GM19035 (cell line): ENCODE measurements around the gene MYH9.

ENCODE experiments used
- ATAC-seq: cut with Tn5 transposase; IDR thresholded peaks from one replicate; pipeline ENCODE4 v1.9.1; 2021; ENCODE audit not compliant: unreplicated experiment

The MYH9 gene

GRCh38 chr22:36351921-36352802 lies 35.6 kb downstream of the MYH9 start:
- ATAC-seq: no peak

GRCh38 chr22:36350751-36351594 lies 36.8 kb downstream of the MYH9 start:
- ATAC-seq: no peak

- ATAC-seq: no peak
These were observed 38.0 kb downstream of the MYH9 start for GRCh38 chr22:36349726-36350125.

DNA sequence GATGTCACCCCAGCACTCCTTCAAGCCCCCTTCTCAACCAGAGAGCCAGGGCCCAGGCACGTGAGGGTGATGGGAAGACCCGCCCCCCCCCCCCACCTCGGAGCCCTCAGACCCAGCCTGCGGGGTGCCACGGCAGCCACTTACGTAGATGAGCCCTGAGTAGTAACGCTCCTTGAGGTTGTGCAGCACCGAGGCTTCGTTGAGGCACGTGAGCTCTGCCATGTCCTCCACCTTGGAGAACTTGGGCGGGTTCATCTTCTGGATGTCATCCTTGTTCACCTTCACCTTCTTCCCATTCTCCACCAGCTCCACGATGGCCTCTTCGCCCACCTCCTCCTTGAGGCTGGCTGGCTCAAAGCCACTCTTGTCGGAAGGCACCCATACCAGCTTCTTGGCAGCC lies 39.0 kb downstream of the MYH9 start:
- no peak for ATAC-seq

- ATAC-seq: no peak
These were observed 40.7 kb downstream of the MYH9 start for GRCh38 chr22:36347094-36347493.

- no peak for ATAC-seq
These were observed 43.5 kb downstream of the MYH9 start for GRCh38 chr22:36344106-36344827.

DNA sequence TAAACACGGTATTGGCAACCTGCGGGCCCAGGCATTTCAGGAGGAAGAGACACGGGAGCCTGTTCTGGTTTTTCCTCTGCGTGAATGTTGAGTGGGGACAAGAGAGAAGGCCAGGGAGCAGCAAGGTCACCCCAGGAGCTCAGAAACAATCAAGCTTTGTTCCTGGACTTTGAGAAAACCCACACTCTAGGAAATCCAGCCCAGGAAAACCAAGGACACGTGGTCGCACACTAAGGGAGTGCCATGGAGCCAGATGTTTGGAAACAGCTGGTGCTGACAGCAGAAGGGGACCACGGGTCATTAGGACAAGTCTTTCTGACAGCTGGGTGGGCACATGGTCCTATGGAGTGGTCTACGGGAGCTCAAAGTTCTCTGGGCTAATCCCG lies 44.1 kb downstream of the MYH9 start:
- no peak for ATAC-seq

DNA sequence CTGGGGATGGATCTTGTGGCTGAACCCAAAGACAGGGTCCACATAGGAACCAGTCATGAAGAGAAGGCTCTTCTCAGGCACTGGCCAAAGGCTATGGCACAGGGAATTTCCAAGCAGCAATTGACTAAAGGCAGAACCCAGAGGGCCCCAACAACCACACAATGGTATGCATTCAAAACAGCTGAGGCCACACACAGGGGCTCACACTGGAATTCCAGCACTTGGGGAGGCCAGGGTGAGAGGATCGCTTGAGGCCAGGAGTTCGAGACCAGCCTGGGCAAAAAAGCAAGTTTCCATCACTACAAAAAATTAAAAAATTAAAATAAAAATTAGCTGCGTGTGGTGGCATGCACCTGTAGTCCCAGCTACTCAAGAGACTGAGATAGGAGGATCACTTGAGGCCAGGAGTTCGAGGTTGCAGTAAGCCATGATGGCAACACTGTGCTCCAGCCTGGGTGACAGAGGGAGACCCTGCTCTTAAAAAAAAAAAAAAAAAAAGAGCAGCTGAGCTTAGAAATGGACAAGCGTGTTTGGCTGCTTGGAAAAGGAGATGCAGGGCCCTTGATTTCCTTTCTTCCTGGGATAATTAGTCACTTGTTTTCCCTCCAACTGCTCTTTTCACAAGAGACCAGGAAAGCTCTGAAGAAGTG lies 44.6 kb downstream of the MYH9 start:
- ATAC-seq: no peak

- no peak for ATAC-seq
These were observed 46.1 kb downstream of the MYH9 start for GRCh38 chr22:36341640-36342041.

DNA sequence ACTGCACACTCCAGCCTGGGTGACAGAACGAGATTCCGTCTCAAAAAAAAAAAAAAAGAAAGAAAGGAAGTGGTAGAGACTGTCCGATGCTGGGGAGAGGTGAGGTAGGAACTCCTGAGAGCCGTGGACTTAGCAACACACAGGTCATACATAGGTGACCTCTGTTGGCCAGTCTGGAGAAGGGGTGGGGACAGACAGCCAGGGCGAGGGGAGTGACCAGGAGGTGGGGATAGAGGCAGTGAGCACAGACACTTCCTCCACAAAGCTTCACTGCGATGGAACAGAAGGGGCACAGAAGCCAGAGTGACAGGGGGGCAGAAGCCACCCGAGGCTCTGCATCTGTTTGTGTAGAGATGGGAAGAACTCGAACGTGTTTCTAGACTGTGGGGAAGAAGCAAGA lies 47.1 kb downstream of the MYH9 start:
- no peak for ATAC-seq

DNA sequence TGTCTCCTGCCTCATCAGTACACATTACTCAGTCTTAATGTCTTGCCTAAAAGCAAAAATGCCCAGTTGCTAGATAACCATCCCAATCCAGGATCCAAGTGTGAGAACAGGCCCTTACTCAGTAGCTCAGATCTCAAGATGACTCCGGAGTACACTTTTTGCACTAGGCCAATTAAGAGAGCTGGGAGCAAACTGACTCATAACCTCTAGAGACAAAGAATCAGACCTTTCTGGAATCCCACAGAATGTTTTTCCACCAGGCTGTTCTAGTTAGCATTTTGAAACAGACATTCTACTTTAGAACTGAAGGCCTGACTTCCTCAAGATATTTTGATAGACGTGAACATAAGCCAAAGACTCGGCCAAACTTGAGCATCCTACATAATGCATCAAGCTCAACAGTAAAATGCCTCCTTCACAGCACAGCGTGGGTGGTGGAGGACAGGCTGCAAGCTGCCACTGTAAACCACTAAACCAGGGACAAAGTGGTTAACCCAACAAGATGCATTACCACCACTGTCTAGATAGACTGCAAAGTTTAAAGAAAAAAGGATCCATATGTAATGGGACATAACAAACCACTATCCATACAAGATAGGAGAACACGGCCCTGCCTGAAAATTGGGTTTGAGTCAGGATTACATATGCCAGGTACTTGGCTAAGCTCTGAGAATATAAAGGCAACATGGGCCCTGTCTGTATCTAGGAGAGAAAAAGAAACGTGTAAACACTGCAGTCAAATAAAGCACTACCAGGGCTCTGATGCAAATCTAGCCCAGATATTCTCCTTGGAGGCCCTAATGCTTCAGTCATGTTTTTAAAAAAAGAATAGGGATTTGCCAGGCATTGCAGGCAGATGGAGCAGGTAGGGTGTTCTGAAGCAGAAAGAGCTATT lies 48.3 kb downstream of the MYH9 start:
- no peak for ATAC-seq

DNA sequence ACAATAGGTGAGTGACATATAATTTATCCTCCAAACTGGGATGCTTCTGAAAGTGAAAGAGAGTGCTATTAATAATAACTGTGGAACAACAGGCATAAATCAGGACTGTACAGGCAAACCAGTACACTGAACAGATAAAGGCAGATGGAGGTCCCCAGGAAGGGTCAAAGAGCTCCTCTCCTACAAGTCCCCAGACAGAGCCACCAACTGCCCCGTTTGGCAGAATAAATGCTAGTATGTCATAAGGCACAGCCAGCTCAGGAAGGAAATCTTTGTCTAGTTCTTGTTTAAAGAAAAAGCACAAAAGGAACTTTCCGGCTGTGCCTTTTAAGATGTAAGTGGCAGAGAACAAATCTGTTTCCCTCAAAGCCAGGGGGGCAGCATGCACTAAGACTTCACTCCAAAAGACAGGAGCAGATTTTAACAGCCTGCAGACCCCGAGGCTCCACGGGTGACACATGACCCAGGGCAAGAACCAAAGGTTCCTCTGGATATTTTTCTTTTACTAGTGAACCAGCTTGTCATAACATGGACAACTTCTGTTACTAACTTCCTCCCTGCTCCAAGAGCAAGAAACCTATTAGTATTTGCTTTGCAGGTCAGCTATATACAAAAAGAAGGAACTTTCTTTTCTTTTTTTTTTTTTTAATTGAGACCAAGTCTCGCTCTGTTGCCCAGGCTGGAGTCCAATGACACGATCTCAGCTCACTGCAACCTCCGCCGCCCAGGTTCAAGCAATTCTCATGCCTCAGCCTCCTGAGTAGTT lies 50.2 kb downstream of the MYH9 start:
- no peak for ATAC-seq

- no peak for ATAC-seq
These were observed 51.3 kb downstream of the MYH9 start for GRCh38 chr22:36336246-36337182.

DNA sequence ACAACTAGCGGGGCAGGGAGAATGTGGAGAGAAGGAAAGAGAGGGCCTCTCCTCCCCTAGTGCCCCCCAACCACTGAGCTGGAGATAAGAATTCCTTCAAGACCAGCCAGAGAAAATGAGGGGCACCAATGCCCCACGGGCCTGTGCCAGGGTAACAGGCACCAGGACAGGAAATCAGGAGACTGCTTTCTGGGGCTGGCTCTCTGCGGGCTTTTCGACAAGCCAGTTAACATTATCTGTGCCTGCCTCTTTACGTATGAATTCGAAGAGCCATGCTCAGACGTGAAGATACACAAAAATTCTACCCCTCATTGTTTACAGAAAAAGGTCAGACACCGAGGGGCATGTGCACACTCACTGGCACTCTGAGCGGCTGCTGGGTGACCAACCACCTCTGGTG lies 52.1 kb downstream of the MYH9 start:
- no peak for ATAC-seq

DNA sequence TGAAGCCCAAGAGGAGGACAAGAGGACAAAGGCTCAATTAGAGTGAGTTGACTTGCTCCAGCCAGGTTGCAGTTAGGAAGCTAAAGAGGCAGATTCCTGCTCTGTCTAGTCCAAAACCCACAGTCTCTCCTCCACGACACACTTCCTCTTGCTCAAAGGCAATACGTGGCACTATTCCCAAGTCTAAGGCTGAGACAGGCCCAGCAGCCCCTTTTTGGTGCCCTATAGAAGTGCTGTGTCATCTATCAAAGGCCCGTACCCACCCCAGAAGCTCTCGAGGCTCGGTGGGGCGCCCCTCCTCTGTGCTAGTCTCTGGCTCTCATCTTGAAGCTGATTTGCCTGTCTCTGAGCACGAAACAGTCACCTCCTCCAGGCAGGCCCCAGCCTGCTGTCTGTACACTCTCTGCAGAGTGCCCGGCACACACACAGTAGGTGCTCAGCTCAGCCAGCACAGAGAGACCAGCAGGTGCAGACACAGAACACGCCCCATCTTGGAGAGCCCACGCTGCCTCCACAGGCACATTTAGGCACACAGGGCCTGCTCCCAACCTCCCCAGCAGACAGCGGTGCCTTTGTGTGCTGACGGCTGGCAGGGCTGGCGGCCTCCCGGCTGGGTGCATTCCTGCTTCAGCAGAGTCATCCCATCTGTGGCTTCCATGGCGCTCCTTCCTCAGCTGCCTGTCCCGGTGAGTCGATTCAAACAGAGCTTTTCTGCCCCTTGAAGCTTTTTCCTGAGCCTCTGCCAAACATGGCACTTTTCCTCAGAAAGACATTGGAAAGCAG lies 52.8 kb downstream of the MYH9 start:
- ATAC-seq: no peak

GRCh38 chr22:36334081-36334820 lies 53.5 kb downstream of the MYH9 start:
- no peak for ATAC-seq

DNA sequence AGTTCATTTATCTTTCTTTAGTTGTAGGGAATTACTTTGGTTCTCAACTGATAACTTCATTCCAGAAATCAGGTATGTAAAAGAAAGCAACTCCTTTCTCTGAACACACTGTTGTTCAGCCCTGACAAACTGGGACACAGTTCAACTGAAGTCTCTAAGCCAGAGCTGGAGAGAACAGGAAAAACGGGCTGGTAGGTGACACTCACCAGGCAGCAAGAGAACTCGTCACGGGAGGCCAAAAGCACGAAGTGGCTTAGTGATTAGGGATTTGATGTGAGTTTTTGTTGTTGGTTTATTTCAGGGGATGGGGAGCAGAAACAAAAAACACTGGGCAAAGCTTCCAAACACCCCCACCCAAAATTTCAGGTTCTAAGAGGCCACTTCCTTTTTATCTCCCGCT lies 54.1 kb downstream of the MYH9 start:
- no peak for ATAC-seq
